Skeletal muscle tissue (tissue), 4 donors: ENCODE data around the gene PROM2. TPM values are rescaled to one million over a fixed set of nuclear protein-coding genes. Genes with fewer than 3 reads are reported as not detected.

Experiments
- H3K27ac ChIP-seq: one replicate; pipeline ENCODE4 v1.7.0; 2013; ENCODE audit warnings: mild to moderate bottlenecking, low read depth, low read length, inconsistent platforms
- H3K27me3 ChIP-seq, 3 donors: one replicate each; pipeline ENCODE4 v1.7.0; 2013; ENCODE audit warnings: low read length in 3 of 3; ENCODE audit not compliant: control insufficient read depth in 3 of 3, insufficient read depth in 3 of 3
- H3K36me3 ChIP-seq, 3 donors: one replicate each; pipeline ENCODE4 v1.7.0; 2013; ENCODE audit warnings: low read length in 3 of 3; ENCODE audit not compliant: control insufficient read depth in 3 of 3, insufficient read depth in 3 of 3
- H3K4me1 ChIP-seq, 3 donors: one replicate each; pipeline ENCODE4 v1.7.0; 2013; ENCODE audit warnings: low read length in 3 of 3, mild to moderate bottlenecking in 3 of 3; ENCODE audit not compliant: control insufficient read depth in 3 of 3, insufficient read depth in 3 of 3
- H3K4me3 ChIP-seq, 3 donors: one replicate each; pipeline ENCODE4 v1.7.0; 2013; ENCODE audit warnings: low read length in 3 of 3
- H3K9ac ChIP-seq, 3 donors: one replicate each; pipeline ENCODE4 v1.7.0; 2013; ENCODE audit warnings: low read length in 3 of 3, mild to moderate bottlenecking in 3 of 3, moderate library complexity in 2 of 3, low read depth in 1 of 3
- H3K9me3 ChIP-seq, 3 donors: one replicate each; pipeline ENCODE4 v1.7.0; 2013; ENCODE audit warnings: low read length in 3 of 3; ENCODE audit not compliant: control insufficient read depth in 3 of 3
- total RNA-seq: library from RNA; depleted of rRNA; stranded (reverse); fragments of >200 nt; gene quantifications from one replicate; pipeline ENCODE4 v1.2.3, GENCODE V29; 2014
- donor health status: Osteomylitis.

The PROM2 gene
- total RNA-seq, 1 donor from 2014 or later: under 0.01 TPM

GRCh38 chr2:95303191-95303919 is 29.1 kb downstream of the PROM2 start:
- Histone ChIP-seq H3K27me3 (peaks cover 55 to 84% (median 56%) of the 10 kb centered on the region in 3 donors), H3K9ac (no peak overlapping the region), H3K4me1 (no peaks in the 10 kb centered on the region), H3K4me3 (no peak overlapping the region), H3K36me3 (no peaks in the 10 kb centered on the region), H3K27ac (no peak overlapping the region), H3K9me3 (no peaks in the 10 kb centered on the region)

DNA sequence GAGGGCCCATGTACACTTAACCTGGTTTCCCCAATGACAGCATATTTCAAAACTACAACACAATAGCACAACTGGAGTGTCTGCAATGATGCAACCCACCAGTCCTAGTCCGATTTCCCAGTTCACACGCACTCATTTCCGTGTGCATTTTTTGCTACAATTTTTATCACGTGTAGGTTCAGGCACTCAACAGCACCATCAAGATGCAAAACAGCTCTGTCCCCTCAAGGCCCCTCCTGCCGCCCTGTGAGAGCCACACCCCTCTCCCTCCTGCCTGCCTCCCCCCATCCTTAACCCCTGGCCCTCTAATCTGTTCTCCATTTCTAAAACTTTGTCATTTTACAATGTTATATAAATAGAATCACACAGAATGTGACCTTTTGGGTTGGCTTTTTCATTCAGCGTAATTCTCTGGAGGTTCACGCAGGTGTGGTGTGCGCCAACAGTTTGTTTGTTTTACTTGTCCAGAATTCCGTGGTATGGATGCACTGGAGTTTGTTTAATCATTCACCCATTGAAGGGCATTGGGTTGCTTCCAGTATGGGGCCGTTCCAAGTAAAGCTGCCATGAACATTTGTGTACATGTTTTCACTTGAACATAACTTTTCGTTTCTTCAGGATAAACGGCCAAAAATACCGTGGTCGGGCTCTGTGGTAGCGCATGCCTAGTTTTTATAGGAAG is 31.3 kb downstream of the PROM2 start:
- Histone ChIP-seq H3K9ac (no peak overlapping the region), H3K9me3 (no peaks in the 10 kb centered on the region), H3K27me3 (peaks cover 46 to 80% (median 51%) of the 10 kb centered on the region in 3 donors), H3K36me3 (no peaks in the 10 kb centered on the region), H3K27ac (no peak overlapping the region), H3K4me1 (no peaks in the 10 kb centered on the region), H3K4me3 (no peak overlapping the region)

GRCh38 chr2:95306336-95306895 is 32.2 kb downstream of the PROM2 start:
- H3K9ac ChIP-seq: no peak overlapping the region
- H3K4me1 ChIP-seq: no peaks in the 10 kb centered on the region
- no peak overlapping the region for H3K4me3 ChIP-seq
- H3K27me3 ChIP-seq: peaks cover 43 to 79% (median 50%) of the 10 kb centered on the region in 3 donors
- H3K27ac ChIP-seq: no peak overlapping the region
- no peaks in the 10 kb centered on the region for H3K36me3 ChIP-seq
- H3K9me3 ChIP-seq: no peaks in the 10 kb centered on the region

DNA sequence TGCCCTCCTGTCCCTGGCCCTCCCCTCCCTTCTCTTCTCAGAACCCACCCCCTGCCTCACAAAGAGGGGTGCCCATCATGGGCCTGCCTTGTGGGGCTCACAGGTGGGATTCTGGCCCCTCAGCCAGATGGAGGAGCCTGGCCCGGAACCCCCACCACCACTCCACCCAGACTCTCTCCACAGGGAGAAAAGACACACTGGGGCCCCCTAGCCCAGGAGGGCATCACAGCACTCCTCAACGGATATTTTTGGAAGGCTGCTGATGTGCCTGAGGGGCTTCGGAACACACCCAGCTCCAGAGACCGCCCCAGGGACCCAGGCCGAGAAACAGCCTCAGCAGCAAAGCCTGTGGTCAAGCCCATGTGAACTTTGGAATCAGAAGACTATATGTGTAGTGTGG is 32.8 kb downstream of the PROM2 start:
- Histone ChIP-seq H3K4me1 (no peaks in the 10 kb centered on the region), H3K36me3 (no peaks in the 10 kb centered on the region), H3K27me3 (peaks cover 40 to 79% (median 50%) of the 10 kb centered on the region in 3 donors), H3K9me3 (no peaks in the 10 kb centered on the region), H3K9ac (no peak overlapping the region), H3K4me3 (no peak overlapping the region), H3K27ac (no peak overlapping the region)

DNA sequence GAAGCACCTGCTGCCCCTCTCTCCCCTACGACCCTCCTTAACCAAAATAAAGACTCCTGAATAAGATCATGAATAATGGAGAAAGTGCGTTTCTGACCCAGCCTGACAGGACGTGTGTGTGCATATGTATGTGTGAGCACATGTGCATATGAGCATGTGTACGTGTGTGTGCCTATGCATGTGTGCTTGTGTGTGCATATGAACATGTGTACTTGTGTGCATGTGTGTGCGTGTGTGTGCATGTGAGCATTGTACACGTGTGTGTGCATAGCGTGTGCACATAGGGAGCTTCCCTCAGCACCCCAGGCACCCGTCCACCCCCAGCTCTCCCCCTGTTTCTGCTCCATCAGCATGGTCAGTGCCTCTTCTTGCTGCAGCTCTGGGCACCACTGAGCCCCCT is 33.6 kb downstream of the PROM2 start:
- H3K4me1 ChIP-seq: no peaks in the 10 kb centered on the region
- H3K4me3 ChIP-seq: no peak overlapping the region
- H3K9me3 ChIP-seq: no peaks in the 10 kb centered on the region
- no peaks in the 10 kb centered on the region for H3K36me3 ChIP-seq
- H3K27ac ChIP-seq: no peak overlapping the region
- no peak overlapping the region for H3K9ac ChIP-seq
- H3K27me3 ChIP-seq: peaks cover 36 to 78% (median 45%) of the 10 kb centered on the region in 3 donors

- Histone ChIP-seq H3K9ac (no peak overlapping the region), H3K9me3 (no peaks in the 10 kb centered on the region), H3K27me3 (peaks cover 33 to 78% (median 51%) of the 10 kb centered on the region in 3 donors), H3K4me3 (no peak overlapping the region), H3K4me1 (no peaks in the 10 kb centered on the region), H3K27ac (no peak overlapping the region), H3K36me3 (no peaks in the 10 kb centered on the region)
These were observed 34.3 kb downstream of the PROM2 start for GRCh38 chr2:95308426-95308990.

- Histone ChIP-seq H3K27me3 (peaks cover 36 to 85% (median 61%) of the 10 kb centered on the region in 3 donors), H3K9ac (no peak overlapping the region), H3K4me1 (no peaks in the 10 kb centered on the region), H3K36me3 (no peaks in the 10 kb centered on the region), H3K9me3 (no peaks in the 10 kb centered on the region), H3K27ac (no peak overlapping the region), H3K4me3 (no peak overlapping the region)
These were observed 35.4 kb downstream of the PROM2 start for GRCh38 chr2:95309599-95309998.

GRCh38 chr2:95310216-95310615 is 36.0 kb downstream of the PROM2 start:
- no peak overlapping the region for H3K4me3 ChIP-seq
- H3K27ac ChIP-seq: no peak overlapping the region
- no peak overlapping the region for H3K9ac ChIP-seq
- H3K4me1 ChIP-seq: no peaks in the 10 kb centered on the region
- H3K36me3 ChIP-seq: no peaks in the 10 kb centered on the region
- H3K9me3 ChIP-seq: no peaks in the 10 kb centered on the region
- peaks cover 41 to 86% (median 63%) of the 10 kb centered on the region in 3 donors for H3K27me3 ChIP-seq

- peaks cover 41 to 83% (median 63%) of the 10 kb centered on the region in 3 donors for H3K27me3 ChIP-seq
- no peak overlapping the region for H3K4me3 ChIP-seq
- no peak overlapping the region for H3K27ac ChIP-seq
- H3K4me1 ChIP-seq: no peaks in the 10 kb centered on the region
- no peaks in the 10 kb centered on the region for H3K36me3 ChIP-seq
- H3K9me3 ChIP-seq: no peaks in the 10 kb centered on the region
- no peak overlapping the region for H3K9ac ChIP-seq
These were observed 36.4 kb downstream of the PROM2 start for GRCh38 chr2:95310651-95311050.
